Activated T-cell treated with anti-CD3 and anti-CD28 coated beads, Interleukin-2, amount 50 U/mL, for 72 hours (primary cell): ENCODE measurements around the gene FAM210B. TPM values are rescaled to one million over a fixed set of nuclear protein-coding genes. Genes with fewer than 3 reads are reported as not detected.
A peak's percentile ranks its signal among the peaks of the same experiment; 100 is the strongest.
"Not testable (repeated sequence)": the region's sequence is repeated elsewhere in the genome, so short reads cannot be mapped to it uniquely, and the experiment has no call there.

Experiments used
- ATAC-seq, 2 donors: fragments of 150-1000 bp; cut with Tn5 transposase; replicated peaks in 1 of 2; 2 replicates each; pipeline ENCODE4 v1.10.0; 2021; ENCODE audit warnings: moderate library complexity in 2 of 2, mild to moderate bottlenecking in 1 of 2
- DNase-seq, 2 donors: peaks; one replicate each; pipeline ENCODE4 v3.0.0; 2021 to 2022; ENCODE audit warnings: mixed read lengths in 1 of 2
- H3K27ac Mint-ChIP-seq: one replicate; pipeline ENCODE4 v1.8.0; 2022; ENCODE audit warnings: mild to moderate bottlenecking, moderate library complexity, mixed read lengths
- H3K27me3 Mint-ChIP-seq: one replicate; pipeline ENCODE4 v1.8.0; 2022; ENCODE audit warnings: low read depth, mixed read lengths
- H3K36me3 Mint-ChIP-seq, 2 donors: one replicate each; pipeline ENCODE4 v1.8.0; 2022; ENCODE audit warnings: mixed read lengths in 2 of 2, mild to moderate bottlenecking in 1 of 2; ENCODE audit not compliant: insufficient read depth in 2 of 2
- H3K4me1 Mint-ChIP-seq: one replicate; pipeline ENCODE4 v1.8.0; 2022; ENCODE audit warnings: low read depth, mixed read lengths
- H3K4me3 Mint-ChIP-seq, 2 donors: one replicate each; pipeline ENCODE4 v1.8.0; 2022; ENCODE audit warnings: mild to moderate bottlenecking in 2 of 2, mixed read lengths in 2 of 2, moderate library complexity in 2 of 2
- H3K9me3 Mint-ChIP-seq, 2 donors: one replicate each; pipeline ENCODE4 v1.8.0; 2022; ENCODE audit warnings: mixed read lengths in 2 of 2
- total RNA-seq, 2 donors: library from RNA; stranded (reverse); gene quantifications; one replicate each; pipeline ENCODE4 v1.2.3, GENCODE V29; 2022

FAM210B gene, protein sequence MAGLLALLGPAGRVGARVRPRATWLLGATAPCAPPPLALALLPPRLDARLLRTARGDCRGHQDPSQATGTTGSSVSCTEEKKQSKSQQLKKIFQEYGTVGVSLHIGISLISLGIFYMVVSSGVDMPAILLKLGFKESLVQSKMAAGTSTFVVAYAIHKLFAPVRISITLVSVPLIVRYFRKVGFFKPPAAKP
- 1 to 10 TPM; 4.6 to 4.9 TPM for total RNA-seq

DNA sequence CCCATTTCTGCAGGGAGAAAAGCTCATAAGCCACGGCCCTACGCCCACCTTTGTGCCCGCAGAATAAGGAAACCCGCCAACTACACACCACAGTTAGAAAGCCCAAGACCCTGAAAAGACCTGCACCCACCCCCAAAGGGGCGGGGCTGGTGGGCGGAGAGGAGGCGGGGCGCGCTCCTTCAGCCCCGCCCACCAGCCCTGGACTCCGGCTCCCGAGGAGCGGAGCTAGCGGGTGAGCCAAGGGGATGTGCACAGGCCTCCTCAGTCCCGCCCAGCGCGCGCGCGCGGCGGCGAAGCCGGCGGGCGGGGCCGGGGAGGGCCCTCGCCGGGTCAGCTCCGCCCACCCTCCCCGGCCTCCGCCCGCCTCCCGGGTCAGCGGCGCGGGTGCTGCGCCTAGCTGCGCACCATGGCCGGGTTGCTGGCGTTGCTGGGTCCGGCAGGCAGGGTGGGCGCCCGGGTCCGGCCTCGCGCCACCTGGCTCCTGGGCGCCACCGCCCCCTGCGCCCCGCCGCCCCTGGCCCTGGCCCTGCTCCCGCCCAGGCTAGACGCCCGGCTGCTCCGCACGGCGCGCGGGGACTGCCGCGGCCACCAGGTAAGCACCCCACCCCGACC, at the start of gene FAM210B:
FAM210B (plus strand) TSS at position 375 of the 612 bp plus-strand sequence; CDS start at position 407, 32 bp downstream.
- Mint-ChIP-seq H3K4me3 (peak within 1 kb of the TSS; percentile 86 to 89), H3K27ac (peak within 1 kb of the TSS; percentile 68), H3K36me3 (no peaks in the 10 kb centered on the region)

DNA sequence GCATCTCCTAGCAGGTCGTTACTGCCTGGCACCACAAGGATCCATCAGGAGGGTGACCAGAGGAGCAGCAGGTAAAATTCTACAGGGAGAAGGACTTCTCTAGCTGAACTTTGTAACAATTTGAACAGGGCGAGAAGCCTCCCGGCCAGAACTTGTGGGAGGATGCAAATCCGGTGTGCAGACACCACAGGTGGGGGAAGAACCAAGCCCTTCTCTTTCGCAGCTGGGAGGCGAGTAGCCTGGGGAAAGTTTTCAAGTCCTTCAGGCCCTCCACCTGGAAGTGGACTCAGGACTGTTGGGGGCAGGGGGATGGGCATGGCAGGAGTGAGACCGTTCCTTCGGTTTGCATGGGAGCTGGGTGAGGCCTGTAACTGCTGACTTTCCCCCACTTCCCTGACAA, 42.7 kb upstream of the FAM210B start:
- no peak overlapping the region for H3K27ac Mint-ChIP-seq
- H3K27me3 Mint-ChIP-seq, result peaks cover 23% of the 10 kb centered on the region
- no peak for DNase-seq
- no peak overlapping the region for H3K4me3 Mint-ChIP-seq
- H3K36me3 Mint-ChIP-seq, result no peaks in the 10 kb centered on the region
- ATAC-seq, result no peak
- no peaks in the 10 kb centered on the region for H3K4me1 Mint-ChIP-seq
- peaks cover 2% of the 10 kb centered on the region in 2 donors for H3K9me3 Mint-ChIP-seq

More for the DNA sequence above, at the start of gene FAM210B:
- ATAC-seq (peak; percentile 99 to 100), DNase-seq (peak; percentile 87)
- no peaks in the 10 kb centered on the region for H3K27me3 Mint-ChIP-seq
- peaks cover 15% of the 10 kb centered on the region for H3K4me1 Mint-ChIP-seq
- no peaks in the 10 kb centered on the region for H3K9me3 Mint-ChIP-seq

DNA sequence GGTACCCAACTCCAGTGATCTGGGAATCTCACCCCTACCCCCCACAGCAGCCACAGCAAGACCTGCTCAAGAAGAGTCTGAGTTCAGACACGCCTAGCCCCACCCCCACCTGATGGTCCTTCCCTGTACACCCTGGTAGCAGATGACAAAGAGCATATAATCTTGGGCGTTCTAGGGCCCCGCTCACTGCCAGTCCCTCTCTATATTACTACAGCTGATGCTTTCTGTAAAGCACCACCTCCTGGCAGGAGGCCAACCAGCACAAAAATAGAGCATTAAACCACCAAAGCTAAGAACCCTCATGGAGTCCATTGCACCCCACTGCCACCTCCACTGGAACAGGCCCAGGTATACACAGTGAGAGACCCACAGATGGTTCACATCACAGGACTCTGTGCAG, 42.3 kb upstream of the FAM210B start:
- no peak for ATAC-seq
- H3K27ac Mint-ChIP-seq, result no peak overlapping the region
- peaks cover 2% of the 10 kb centered on the region in 2 donors for H3K9me3 Mint-ChIP-seq
- no peaks in the 10 kb centered on the region for H3K36me3 Mint-ChIP-seq
- no peak for DNase-seq
- H3K27me3 Mint-ChIP-seq, result peaks cover 19% of the 10 kb centered on the region
- H3K4me3 Mint-ChIP-seq, result no peak overlapping the region
- H3K4me1 Mint-ChIP-seq, result no peaks in the 10 kb centered on the region

DNA sequence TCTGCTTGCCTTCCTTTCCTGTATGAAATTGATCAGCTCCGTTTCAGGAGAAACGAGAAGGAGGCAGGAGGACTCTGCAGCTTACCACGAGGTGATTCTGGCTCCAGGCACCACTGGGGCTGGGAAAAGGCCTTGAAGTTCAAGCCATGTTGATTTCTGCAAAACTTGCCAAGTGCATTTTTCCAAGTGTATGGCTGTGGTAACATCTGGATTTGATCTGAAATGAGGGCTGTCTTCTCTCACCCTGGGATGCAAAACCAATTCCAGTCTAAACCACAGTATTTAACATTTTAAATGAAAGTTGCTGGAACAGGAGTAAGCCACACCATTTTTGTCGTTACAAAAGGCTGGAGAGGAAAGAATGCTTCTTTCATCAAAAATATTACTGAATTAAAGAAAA, 36.1 kb upstream of the FAM210B start:
- ATAC-seq, result no peak
- DNase-seq, result no peak
- Mint-ChIP-seq H3K36me3 (no peaks in the 10 kb centered on the region), H3K4me1 (no peaks in the 10 kb centered on the region), H3K4me3 (no peak overlapping the region), H3K27ac (no peak overlapping the region), H3K27me3 (peaks cover 6% of the 10 kb centered on the region), H3K9me3 (no peaks in the 10 kb centered on the region)

DNA sequence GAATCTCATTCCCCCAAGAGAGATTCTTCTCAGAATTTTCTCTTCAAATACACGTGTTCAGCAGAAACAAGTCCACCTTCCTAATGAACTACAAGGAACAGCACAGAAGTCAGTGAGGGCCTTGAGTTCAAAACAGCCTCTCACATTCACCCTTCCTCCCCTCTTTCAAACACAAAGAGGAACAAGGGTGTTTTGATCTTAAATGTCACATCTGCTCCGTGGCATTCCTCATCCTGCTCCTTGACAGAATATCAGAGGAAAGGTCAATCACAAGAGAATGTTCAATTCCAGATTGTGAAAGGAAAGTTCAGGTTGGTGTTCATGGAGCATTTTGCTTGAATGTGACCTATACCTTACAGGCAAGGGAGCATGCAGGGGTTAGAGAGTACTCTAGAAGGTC, 35.6 kb upstream of the FAM210B start:
- Mint-ChIP-seq H3K4me1 (no peaks in the 10 kb centered on the region), H3K36me3 (no peaks in the 10 kb centered on the region), H3K9me3 (no peaks in the 10 kb centered on the region), H3K27me3 (peaks cover 6% of the 10 kb centered on the region), H3K27ac (no peak overlapping the region), H3K4me3 (no peak overlapping the region)
- ATAC-seq, result no peak
- DNase-seq, result no peak

DNA sequence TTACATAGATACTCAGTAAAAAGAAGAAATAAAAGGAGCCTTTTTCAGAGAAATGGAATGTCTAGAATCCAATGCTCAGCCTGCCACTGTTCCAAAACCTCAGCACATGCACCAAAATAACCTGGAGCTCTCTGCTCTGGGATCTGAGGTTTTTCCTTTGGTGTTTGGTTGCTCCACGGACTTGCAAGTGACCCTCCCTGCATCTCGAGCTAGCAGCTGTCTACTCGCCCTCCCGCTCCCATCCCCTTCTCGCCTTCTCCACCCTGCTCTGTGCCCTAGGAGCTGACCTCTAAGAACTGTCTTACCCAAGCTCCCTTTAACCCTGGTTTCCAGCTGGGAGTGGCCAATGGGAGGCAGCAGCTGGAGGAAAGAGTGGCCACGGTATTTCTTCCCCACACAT, 35.1 kb upstream of the FAM210B start:
- no peak overlapping the region for H3K4me3 Mint-ChIP-seq
- no peaks in the 10 kb centered on the region for H3K36me3 Mint-ChIP-seq
- H3K27me3 Mint-ChIP-seq, result peaks cover 6% of the 10 kb centered on the region
- no peaks in the 10 kb centered on the region for H3K4me1 Mint-ChIP-seq
- H3K27ac Mint-ChIP-seq, result no peak overlapping the region
- DNase-seq, result no peak
- H3K9me3 Mint-ChIP-seq, result no peaks in the 10 kb centered on the region
- no peak for ATAC-seq

DNA sequence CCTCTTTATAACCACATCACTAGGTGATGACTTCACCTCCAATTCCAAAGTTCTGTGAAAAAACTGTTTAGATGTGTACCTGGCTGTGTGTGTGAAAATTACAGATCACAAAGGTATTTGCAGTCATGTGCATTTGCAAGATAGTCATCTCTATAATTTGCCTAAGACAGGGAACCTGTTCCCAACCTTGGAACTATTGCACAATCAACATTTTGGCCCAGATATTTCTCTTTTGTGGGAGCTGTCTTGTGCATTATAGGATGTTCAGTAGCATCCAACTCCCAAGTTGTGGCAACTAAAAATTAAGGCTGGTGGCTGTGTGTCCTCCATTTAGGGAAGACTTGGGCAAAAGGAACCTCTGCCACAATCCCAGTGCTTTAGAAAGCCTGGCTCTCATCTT, 34.0 kb upstream of the FAM210B start:
- Mint-ChIP-seq H3K4me3 (no peak overlapping the region), H3K27ac (no peak overlapping the region), H3K27me3 (peaks cover 6% of the 10 kb centered on the region), H3K36me3 (no peaks in the 10 kb centered on the region), H3K9me3 (no peaks in the 10 kb centered on the region), H3K4me1 (no peaks in the 10 kb centered on the region)
- DNase-seq (no peak), ATAC-seq (no peak)

DNA sequence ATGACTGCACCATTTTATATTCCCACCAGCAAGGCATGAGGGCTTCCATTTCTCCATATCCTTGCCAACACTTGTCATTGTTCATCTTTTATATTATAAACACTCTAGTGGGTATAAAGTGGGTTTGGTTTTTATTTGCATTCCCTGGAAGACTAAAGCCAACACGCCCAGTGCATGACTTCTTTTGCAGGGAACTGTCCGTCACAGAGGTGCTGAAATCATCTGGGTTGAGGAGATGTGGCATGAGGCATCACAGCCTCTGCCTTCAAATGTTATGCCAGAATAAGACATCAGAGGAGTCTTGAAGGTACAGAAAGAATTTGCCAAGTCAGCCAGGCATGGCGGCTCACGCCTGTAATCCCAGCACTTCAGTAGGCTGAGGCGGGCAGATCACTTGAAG, 29.9 kb upstream of the FAM210B start:
- Mint-ChIP-seq H3K27ac (no peak overlapping the region), H3K9me3 (no peaks in the 10 kb centered on the region), H3K36me3 (no peaks in the 10 kb centered on the region), H3K4me3 (no peak overlapping the region), H3K4me1 (no peaks in the 10 kb centered on the region), H3K27me3 (peaks cover 14% of the 10 kb centered on the region)
- peak in 1 of 2 donors; percentile 3 for DNase-seq
- ATAC-seq, result no peak

DNA sequence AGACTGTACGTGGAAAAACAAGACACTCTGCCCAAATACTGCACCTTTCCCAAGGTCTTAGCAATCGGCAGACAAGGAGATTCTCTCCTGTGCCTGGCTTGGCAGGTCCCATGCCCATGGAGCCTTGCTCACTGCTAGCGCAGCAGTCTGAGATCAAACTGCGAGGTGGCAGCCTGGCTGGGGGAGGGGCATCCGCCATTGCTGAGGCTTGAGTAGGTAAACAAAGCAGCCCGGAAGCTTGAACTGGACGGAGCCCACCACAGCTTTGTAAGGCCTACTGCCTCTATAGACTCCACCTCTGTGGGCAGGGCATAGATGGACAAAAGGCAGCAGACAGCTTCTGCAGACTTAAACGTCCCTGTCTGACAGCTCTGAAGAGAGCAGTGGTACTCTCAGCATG, 22.1 kb upstream of the FAM210B start:
- ATAC-seq, result not testable (repeated sequence)

DNA sequence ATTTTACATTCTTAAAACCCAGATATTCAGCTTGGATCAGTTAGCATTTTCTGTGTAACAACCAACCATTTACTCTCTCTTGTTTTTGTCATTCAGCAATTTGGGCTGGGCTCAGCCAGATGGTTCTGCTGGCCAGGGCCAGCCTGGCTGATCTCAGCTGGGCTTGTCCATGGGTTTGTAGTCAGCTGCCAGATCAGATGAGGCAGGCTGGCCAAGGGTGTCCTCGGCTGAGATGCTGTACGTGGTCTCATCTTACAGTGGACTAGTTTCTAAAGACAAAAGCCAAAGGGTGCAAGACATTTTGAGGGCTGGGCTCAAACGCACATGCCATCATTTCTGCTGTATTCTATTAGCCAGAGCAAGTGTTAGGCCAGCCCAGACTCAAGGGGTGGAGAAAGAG, 16.0 kb upstream of the FAM210B start:
- DNase-seq (no peak), ATAC-seq (no peak)
- H3K9me3 Mint-ChIP-seq, result no peaks in the 10 kb centered on the region
- no peaks in the 10 kb centered on the region for H3K36me3 Mint-ChIP-seq
- peaks cover 4% of the 10 kb centered on the region for H3K4me1 Mint-ChIP-seq
- H3K27me3 Mint-ChIP-seq, result peaks cover 75% of the 10 kb centered on the region
- H3K4me3 Mint-ChIP-seq, result no peak overlapping the region
- no peak overlapping the region for H3K27ac Mint-ChIP-seq

More for the DNA sequence above, 22.1 kb upstream of the FAM210B start:
- DNase-seq, H3K27ac Mint-ChIP-seq, H3K36me3 Mint-ChIP-seq, H3K4me1 Mint-ChIP-seq, H3K9me3 Mint-ChIP-seq, H3K4me3 Mint-ChIP-seq: not testable (repeated sequence)
- peaks cover 49% of the 10 kb centered on the region for H3K27me3 Mint-ChIP-seq

DNA sequence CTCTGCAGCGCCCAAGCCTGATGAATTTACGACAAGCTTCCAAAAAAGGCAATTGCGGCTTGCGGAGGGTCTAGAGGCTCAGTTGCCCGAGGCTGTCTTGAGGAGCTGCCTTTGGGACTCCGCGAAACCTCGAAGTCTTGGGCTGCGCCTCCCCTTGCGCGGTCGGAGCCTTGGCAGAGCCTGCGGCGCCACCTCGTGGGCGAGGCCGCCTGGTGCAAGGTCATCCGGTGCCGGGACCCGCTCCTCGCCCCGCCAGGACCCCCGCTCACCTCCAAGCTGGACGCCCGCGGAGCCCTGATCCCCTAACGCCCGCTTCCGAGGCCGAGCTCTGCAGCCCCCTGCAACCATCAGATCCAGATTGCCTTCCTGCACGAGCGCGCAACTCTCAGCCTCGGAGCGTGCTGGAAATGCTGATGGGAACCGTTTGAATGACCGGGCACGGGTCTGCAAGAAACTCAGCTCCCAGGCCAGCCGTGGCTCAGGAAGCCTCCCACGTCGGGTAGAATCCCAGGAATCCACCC, 14.9 kb upstream of the FAM210B start:
- H3K9me3 Mint-ChIP-seq, result no peaks in the 10 kb centered on the region
- peaks cover 4% of the 10 kb centered on the region for H3K4me1 Mint-ChIP-seq
- ATAC-seq, result peak; percentile 79 to 81
- H3K27me3 Mint-ChIP-seq, result peaks cover 79% of the 10 kb centered on the region
- no peak overlapping the region for H3K27ac Mint-ChIP-seq
- peak overlapping the region; percentile 9 to 25 for H3K4me3 Mint-ChIP-seq
- no peaks in the 10 kb centered on the region for H3K36me3 Mint-ChIP-seq
- DNase-seq, result peak; percentile 55 to 66

DNA sequence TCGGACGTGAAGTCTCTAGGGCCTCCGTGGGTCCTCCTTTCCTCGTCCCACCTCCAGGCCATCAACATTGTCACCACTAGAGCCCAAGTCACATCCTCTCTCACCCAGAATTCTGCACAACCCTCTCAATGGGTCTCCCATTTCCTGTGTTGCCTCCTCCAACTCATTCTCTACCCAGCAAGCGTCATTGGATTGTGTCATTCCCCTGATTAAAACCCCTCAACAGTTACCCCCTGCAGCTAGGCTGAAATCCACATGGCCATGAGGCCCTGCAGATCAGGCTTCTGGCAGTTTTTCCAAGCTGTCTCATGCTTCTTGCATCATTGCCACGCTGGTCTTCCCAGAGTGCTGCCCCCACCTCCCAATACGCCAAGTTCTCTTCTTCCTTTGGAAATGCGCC, 12.9 kb upstream of the FAM210B start:
- Mint-ChIP-seq H3K4me1 (peaks cover 4% of the 10 kb centered on the region), H3K36me3 (no peaks in the 10 kb centered on the region), H3K27me3 (peaks cover 63% of the 10 kb centered on the region), H3K4me3 (no peak overlapping the region), H3K27ac (no peak overlapping the region), H3K9me3 (no peaks in the 10 kb centered on the region)
- DNase-seq, result no peak
- no peak for ATAC-seq

DNA sequence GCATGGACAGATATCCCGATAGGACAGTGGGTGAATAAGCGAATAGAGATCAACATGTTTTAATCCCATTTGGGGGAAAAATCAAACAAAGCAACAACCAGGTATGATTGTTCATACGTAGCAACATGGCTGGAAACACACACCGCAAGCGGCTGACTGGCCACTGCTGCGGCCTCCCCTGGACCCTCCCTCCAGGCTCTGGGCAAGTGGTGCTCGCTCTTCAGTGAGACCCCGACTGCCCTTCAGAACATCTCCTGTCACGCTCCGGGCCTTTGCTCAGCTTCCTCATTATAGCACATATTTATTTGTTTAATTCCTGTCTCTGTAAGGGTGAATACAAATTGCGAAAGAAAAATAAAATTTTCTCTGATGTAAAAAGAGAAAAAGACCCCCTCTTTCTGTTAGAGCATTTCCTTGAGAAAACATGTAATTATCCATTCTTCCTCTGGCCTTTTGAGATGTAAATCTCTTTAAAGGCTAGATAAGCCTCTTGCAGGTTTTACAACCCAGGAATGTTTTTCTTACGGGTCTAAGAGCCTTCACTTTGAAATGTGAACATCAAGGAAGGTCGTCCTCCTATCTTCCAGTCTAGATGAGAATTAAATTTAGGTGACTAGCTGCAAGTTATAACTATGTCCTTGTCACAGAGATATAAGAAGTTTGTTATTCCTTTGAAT, 11.0 kb upstream of the FAM210B start:
- no peaks in the 10 kb centered on the region for H3K9me3 Mint-ChIP-seq
- peaks cover 56% of the 10 kb centered on the region for H3K27me3 Mint-ChIP-seq
- peaks cover 4% of the 10 kb centered on the region for H3K4me1 Mint-ChIP-seq
- H3K4me3 Mint-ChIP-seq, result no peak overlapping the region
- no peak for ATAC-seq
- no peaks in the 10 kb centered on the region for H3K36me3 Mint-ChIP-seq
- DNase-seq, result no peak
- H3K27ac Mint-ChIP-seq, result no peak overlapping the region
